Cardiac muscle cell (in vitro differentiated cells and primary cell): ENCODE measurements around the gene CKS1B. TPM values are rescaled to one million over a fixed set of nuclear protein-coding genes. Genes with fewer than 3 reads are reported as not detected.

Experiments
- DNase-seq, 2 donors: peaks; one replicate each; pipeline versions ENCODE4 v3.0.0 to v3.0.0-alpha.2; 2010 to 2017; ENCODE audit warnings: low read depth in 1 of 2, low spot score in 1 of 2
- H3K27ac ChIP-seq: fragments of 200-600 bp; sonication (generic); 2 replicates; pipeline ENCODE4 v1.5.1; 2016
- H3K27me3 ChIP-seq: fragments of 200-600 bp; sonication (generic); 2 replicates; pipeline ENCODE4 v1.6.0; 2016; ENCODE audit warnings: control low read depth
- H3K36me3 ChIP-seq: fragments of 200-600 bp; sonication (generic); 2 replicates; pipeline ENCODE4 v1.5.1; 2016; ENCODE audit warnings: control low read depth
- H3K4me1 ChIP-seq: fragments of 200-600 bp; sonication (generic); 2 replicates; pipeline ENCODE4 v1.8.1; 2017; ENCODE audit warnings: low read depth, mild to moderate bottlenecking, mixed run types
- H3K4me3 ChIP-seq: fragments of 200-600 bp; sonication (generic); 2 replicates; pipeline ENCODE4 v1.5.1; 2016; ENCODE audit warnings: mild to moderate bottlenecking
- H3K9me3 ChIP-seq: fragments of 200-600 bp; sonication (generic); 2 replicates; pipeline ENCODE4 v1.5.1; 2017; ENCODE audit warnings: low read depth, mild to moderate bottlenecking, control low read depth
- polyA plus RNA-seq: library from polyadenylated mRNA; unstranded; fragments of >200 nt; fragmentation: Nextera tagmentation; extraction: Ambion mirVana; gene quantifications from 2 replicates; pipeline ENCODE4 v1.2.1, GENCODE V29; 2016
- total RNA-seq: library from RNA; depleted of rRNA; stranded (reverse); fragments of >200 nt; gene quantifications from 2 replicates; pipeline ENCODE4 v1.2.3, GENCODE V29; 2016
- TF ChIP-seq, protein P1 (sequence below): IDR thresholded peaks from 2 replicates; pipeline ENCODE4 v1.5.1; 2012; ENCODE audit warnings: low read depth, mild to moderate bottlenecking, low read length

The CKS1B gene
- total and polyA plus RNA-seq, 2 experiments from 2014 or later, result 96.5 to 157 TPM

DNA sequence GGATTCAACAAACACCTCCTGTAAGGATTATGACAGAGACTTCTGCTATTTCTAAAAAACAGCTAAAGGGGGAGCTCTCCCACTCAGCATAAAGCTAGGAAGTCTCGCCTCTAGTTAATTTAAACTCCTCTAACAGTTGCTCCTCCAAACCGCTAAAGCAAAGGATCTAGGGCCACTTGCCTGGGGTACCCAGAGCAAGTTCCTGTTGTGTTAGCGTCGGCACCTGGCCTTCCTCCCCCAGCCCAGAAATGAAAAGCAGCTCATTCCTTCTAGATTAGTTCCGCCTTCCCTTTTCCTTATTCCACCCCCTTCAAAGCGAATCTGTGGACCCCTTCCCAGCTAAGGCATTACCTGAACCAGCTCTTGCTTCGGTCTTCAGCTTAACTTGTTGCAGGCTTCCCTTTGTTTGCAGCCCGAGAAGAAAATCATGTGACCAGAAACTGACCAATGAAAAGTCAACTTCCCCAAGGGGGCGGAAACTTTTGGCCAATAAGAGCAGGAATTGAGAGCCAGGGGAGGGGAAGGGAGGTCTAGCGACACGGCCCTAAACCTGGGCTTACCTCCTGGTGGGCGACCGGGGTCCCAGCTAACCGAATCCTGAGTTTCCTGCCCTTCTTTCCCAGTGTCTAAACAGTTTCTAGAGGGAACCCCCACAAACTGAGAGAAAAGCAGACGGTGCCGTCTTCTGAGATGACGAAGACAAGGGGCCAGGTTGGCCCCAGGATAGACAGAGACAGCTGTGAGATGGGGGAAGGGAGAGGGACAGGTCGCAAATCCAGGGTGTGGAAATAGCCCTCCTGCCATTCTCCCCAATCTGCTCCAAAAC lies 18.6 kb upstream of the CKS1B start, which contains the start of gene PBXIP1:
PBXIP1 (minus strand) TSS at position 382 of the 826 bp plus-strand sequence. CDS start 2,378 bp downstream, outside the sequence.
- H3K27ac ChIP-seq, result peak within 1 kb of the TSS; percentile 94
- peak within 1 kb of the TSS; percentile 47 for H3K4me3 ChIP-seq
- TF ChIP-seq, protein P1, sequence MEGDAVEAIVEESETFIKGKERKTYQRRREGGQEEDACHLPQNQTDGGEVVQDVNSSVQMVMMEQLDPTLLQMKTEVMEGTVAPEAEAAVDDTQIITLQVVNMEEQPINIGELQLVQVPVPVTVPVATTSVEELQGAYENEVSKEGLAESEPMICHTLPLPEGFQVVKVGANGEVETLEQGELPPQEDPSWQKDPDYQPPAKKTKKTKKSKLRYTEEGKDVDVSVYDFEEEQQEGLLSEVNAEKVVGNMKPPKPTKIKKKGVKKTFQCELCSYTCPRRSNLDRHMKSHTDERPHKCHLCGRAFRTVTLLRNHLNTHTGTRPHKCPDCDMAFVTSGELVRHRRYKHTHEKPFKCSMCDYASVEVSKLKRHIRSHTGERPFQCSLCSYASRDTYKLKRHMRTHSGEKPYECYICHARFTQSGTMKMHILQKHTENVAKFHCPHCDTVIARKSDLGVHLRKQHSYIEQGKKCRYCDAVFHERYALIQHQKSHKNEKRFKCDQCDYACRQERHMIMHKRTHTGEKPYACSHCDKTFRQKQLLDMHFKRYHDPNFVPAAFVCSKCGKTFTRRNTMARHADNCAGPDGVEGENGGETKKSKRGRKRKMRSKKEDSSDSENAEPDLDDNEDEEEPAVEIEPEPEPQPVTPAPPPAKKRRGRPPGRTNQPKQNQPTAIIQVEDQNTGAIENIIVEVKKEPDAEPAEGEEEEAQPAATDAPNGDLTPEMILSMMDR, result peak; percentile 58
- peak; percentile 91 to 94 for DNase-seq
- no peaks in the 10 kb centered on the region for H3K9me3 ChIP-seq
- H3K36me3 ChIP-seq, result peaks cover 1% of the 10 kb centered on the region
- H3K27me3 ChIP-seq, result no peaks in the 10 kb centered on the region
- H3K4me1 ChIP-seq, result peaks cover 51% of the 10 kb centered on the region

DNA sequence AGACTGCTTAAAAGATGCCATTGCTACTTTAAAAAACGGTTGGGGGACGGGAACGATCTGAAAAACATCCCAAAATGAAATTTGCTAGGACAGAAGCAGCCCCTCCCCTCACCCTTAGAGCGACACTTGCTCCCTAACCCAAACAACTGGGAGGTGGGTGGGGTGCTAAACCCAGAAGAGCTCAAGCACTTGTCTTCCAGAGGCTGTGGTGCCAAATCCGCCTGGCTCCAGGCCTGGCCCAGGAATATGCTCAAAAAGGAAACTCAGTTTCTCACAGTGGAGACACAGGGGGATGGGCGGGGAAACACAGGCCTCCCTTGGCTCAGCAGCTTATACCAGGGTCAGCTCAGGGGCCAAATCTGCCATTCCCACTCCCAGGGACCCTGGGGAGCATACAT lies 17.9 kb upstream of the CKS1B start:
- Histone ChIP-seq H3K4me1 (peaks cover 50% of the 10 kb centered on the region), H3K27ac (peak overlapping the region; percentile 94)

DNA sequence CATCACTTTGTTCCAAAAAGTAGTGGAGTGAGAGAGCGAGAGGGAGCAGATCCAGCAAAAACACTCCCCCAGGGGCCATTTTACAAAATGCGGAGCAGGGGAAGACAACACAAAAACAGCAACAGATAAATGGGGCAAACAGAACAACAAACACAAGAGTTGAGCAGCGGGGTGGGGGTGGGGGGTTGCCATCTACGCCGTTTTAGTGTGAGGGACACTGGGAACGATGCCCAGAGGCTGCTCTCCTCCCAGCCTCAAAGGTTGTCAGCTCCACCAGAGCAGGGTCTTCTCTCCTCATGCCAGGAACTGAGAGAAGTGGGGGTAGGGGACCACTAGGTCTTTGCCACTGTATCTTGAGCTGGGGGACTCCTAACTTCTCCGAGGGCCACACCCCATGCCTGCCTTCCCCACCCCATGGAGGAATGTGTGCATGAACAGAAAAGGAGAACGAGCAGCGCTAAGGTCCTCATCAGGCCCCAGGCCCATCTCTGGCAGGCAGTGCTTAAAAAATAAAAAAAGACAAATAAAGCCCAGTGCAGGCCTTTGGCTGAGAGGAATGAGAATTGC lies 17.3 kb upstream of the CKS1B start:
- DNase-seq, result no peak
- Histone ChIP-seq H3K36me3 (no peaks in the 10 kb centered on the region), H3K27me3 (no peaks in the 10 kb centered on the region), H3K9me3 (no peaks in the 10 kb centered on the region), H3K4me3 (no peak overlapping the region), H3K4me1 (peaks cover 43% of the 10 kb centered on the region), H3K27ac (peak overlapping the region; percentile 94)
- TF ChIP-seq, protein P1, result no peak

More for the DNA sequence above, 17.9 kb upstream of the CKS1B start:
- no peak for DNase-seq
- Histone ChIP-seq H3K36me3 (no peaks in the 10 kb centered on the region), H3K4me3 (peak overlapping the region; percentile 47), H3K27me3 (no peaks in the 10 kb centered on the region), H3K9me3 (no peaks in the 10 kb centered on the region)
- TF ChIP-seq, protein P1, result no peak

DNA sequence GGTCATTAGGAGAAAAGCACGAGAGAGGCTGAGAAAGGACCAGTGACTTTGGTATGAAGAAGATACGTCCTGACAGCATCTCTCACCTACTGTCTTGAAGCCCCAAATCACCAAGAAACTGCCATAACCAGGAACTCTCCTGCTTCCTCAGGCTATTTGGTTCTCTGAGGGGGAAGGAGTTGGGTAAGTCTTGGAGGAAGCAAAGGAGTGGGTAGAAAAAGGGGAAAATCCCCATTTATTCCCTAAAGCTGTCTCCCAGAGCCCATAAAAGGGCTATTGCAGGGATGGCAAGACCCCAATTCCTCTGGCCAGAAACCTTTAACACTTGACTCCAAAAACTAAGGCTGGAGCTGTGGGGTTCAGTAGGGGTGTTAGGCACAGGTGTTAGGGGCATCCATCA lies 16.4 kb upstream of the CKS1B start:
- H3K36me3 ChIP-seq, result no peaks in the 10 kb centered on the region
- DNase-seq, result no peak
- TF ChIP-seq, protein P1, result no peak
- no peaks in the 10 kb centered on the region for H3K9me3 ChIP-seq
- no peak overlapping the region for H3K27ac ChIP-seq
- no peaks in the 10 kb centered on the region for H3K27me3 ChIP-seq
- H3K4me1 ChIP-seq, result peaks cover 40% of the 10 kb centered on the region
- no peak overlapping the region for H3K4me3 ChIP-seq

DNA sequence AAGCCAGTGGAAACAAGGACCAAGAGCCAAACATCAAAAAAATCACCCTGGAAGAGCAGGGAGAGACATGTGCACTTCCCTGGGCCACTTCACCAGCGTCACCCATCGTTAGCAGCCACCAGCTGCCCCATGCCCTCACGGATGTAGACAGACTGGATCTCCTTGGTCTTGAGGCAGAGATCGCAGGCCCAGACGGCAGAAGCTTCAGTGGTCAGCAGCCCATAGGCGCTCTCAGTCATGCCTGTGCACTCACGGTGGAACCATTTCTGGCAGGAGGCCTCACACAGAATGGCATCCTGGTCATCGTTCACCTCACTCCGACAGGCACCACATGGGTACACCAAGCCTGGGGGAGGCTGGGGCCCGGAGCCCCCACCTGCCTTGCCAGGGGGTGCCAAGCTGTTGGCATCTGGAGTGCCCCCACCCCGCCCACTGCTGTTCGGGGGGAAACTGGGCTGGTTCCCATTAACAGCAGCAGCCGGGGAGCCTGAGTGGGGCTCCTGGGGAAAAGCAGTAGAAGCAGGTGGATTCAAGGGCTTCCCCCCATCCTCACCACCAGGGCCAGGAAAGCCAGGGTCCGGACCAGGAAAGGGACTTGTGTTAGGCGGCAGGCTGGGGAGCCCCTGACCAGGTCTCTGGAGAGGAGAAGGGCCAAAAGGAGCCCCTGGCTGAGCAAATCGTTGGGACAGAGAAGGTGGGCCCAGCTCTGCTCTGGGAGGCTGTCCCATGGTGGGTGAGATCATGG lies 15.6 kb upstream of the CKS1B start:
- no peak overlapping the region for H3K27ac ChIP-seq
- no peak overlapping the region for H3K4me3 ChIP-seq
- H3K9me3 ChIP-seq, result no peaks in the 10 kb centered on the region
- no peaks in the 10 kb centered on the region for H3K36me3 ChIP-seq
- H3K4me1 ChIP-seq, result peaks cover 32% of the 10 kb centered on the region
- no peak for DNase-seq
- no peaks in the 10 kb centered on the region for H3K27me3 ChIP-seq
- TF ChIP-seq, protein P1, result no peak
